GM18951 (cell line): Measurements from ENCODE around the gene FAM47E.

ENCODE experiments used
- POLR2A ChIP-seq: IDR thresholded peaks from 4 replicates; pipeline ENCODE4 v1.6.1; 2011; ENCODE audit warnings: mild to moderate bottlenecking; ENCODE audit not compliant: insufficient read length, insufficient read depth; ENCODE audit errors: extremely low read depth
- in situ Hi-C: fragments of 300-500 bp; cut with MboI; formaldehyde crosslinking; loops from one replicate; pipeline ENCODE4 v1.12.0; 2022; ENCODE audit warnings: low sequenced_read_pairs, mixed read lengths, inconsistent platforms; ENCODE audit not compliant: unreplicated experiment

FAM47E gene, protein sequence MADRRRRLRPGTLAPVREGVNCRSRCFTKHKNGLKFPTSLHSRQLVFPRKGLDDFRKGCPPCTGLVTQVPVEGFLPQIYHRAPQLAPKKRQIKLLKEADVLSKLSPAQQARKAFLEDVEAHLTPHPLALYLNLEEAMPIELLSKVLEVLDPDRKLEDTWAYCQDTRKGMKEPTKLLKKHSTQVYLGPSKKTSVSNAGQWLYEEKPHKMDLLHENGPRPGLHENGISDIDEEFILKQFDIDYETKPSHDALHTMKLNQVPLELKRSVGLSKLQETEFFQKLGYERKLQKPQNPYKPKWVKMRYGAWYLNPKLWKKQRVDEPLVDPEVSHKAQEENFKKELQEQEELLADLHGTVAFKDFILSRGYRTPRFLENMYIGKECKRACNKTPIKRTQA

DNA sequence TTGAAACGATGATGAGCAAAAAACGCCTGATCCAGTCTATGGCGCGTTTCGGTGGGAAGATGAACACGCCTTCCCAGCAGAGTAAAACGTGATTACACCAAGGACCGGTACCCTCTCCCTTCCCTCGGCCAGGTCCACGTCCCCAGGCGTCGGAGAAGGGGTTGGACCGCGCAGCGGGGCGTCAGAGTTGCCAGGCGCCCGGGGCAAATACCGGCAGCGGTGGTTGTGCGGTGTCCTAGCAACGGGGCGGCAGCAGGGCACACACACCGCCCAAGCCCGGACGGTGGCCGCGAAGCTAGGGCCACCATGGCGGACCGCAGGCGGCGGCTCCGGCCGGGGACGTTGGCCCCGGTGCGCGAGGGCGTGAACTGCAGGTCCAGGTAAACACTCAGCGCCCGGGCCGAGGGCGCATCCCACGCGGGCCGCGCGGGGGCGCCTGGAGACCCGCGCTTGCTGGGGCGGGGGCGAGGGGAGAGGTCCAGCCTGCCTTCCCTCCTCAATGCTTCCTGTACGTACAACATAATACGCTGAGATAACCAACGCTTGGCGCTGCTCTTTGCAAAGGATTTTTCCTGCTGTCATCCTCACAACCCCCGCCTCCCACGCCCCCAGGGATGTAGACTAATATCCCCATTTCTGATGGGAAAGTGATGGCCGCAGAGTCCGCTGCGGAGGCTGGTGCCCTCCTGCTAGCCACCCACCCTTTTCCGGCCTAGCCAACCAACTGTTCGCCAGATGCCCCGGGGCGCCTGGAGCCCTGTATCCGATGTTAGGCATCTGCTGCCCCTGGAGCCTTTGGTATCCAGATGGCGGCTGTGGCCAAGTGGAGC lies at the start of gene FAM47E:
Gene FAM47E, plus strand, starts transcription at position 281 of the 830 bp plus-strand sequence. Its CDS starts 26 bp downstream, at position 307.
- TF ChIP-seq POLR2A = no peak
- in situ Hi-C loops = no loop called here

GRCh38 chr4:76203541-76203940 lies 48.0 kb upstream of the FAM47E start:
- TF ChIP-seq POLR2A = no peak

GRCh38 chr4:76204936-76205335 lies 46.6 kb upstream of the FAM47E start:
- in situ Hi-C loops = no loop called here
- TF ChIP-seq POLR2A = no peak

More at GRCh38 chr4:76203541-76203940, 48.0 kb upstream of the FAM47E start:
- in situ Hi-C loops = no loop called here

- TF ChIP-seq POLR2A = no peak
- in situ Hi-C loops = no loop called here
Observed at GRCh38 chr4:76205476-76205875, 46.0 kb upstream of the FAM47E start.

- in situ Hi-C loops = no loop called here
- TF ChIP-seq POLR2A = no peak
Observed at GRCh38 chr4:76206222-76206942, 45.1 kb upstream of the FAM47E start.

GRCh38 chr4:76207549-76207948 lies 44.0 kb upstream of the FAM47E start:
- in situ Hi-C loops = no loop called here
- no peak for TF ChIP-seq POLR2A

DNA sequence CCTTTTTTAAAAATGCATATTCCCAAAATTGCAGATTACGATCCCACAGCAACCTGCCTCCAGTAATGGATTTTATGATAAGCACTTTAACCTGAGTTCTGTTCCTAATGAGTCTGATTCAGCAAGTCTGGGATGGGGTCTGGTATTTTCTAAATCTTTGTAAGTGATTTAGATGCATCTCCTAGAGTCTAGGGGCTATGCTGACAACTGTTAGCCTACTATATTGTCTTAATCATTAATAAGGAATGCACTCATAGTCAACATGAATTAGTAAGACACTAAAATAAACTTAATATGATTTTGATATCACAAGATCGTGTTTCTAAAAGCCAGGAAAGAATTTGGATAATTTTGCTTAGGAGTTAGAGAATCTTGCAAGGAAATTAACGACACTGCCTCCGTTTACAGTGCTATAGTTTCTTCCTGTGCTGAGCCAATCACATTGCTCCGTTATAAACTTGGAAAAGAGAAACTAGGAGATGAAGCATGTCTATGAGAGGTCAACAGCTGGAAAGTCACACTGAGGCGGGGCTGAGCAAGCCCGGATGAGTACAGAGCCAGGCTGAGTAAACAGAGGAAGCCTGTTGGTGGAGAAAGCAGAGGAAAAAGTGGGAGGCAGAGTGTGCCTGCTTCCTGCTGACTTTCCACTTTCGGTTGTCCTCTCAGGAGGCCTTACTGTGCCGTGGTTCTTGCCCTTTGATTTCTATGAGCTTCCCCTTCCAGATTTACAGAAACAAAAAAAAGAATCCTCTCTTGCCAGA lies 43.3 kb upstream of the FAM47E start:
- in situ Hi-C loops = no loop called here

GRCh38 chr4:76209881-76210280 lies 41.6 kb upstream of the FAM47E start:
- TF ChIP-seq POLR2A = no peak
- in situ Hi-C loops = no loop called here

More for the DNA sequence above, 43.3 kb upstream of the FAM47E start:
- TF ChIP-seq POLR2A = no peak

DNA sequence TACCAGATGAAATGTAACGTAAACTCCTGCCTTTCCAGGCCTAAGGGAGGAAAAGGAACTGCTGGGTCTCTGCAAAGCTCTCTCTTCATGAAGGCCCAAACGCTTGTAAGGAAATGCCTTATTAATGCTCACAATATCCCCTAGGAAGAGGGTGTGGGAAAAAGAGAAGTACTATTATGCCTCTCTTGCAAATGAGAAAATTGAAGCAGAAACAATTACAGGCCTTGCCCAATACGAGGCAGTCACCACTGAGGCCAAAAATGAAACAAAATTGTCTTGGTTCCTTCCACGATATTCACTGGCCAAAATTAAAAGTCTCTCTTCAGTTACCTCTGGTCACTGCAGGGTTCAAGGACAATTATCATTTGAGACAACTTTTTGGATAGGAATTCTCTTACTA lies 41.1 kb upstream of the FAM47E start:
- no peak for TF ChIP-seq POLR2A
- in situ Hi-C loops = no loop called here

DNA sequence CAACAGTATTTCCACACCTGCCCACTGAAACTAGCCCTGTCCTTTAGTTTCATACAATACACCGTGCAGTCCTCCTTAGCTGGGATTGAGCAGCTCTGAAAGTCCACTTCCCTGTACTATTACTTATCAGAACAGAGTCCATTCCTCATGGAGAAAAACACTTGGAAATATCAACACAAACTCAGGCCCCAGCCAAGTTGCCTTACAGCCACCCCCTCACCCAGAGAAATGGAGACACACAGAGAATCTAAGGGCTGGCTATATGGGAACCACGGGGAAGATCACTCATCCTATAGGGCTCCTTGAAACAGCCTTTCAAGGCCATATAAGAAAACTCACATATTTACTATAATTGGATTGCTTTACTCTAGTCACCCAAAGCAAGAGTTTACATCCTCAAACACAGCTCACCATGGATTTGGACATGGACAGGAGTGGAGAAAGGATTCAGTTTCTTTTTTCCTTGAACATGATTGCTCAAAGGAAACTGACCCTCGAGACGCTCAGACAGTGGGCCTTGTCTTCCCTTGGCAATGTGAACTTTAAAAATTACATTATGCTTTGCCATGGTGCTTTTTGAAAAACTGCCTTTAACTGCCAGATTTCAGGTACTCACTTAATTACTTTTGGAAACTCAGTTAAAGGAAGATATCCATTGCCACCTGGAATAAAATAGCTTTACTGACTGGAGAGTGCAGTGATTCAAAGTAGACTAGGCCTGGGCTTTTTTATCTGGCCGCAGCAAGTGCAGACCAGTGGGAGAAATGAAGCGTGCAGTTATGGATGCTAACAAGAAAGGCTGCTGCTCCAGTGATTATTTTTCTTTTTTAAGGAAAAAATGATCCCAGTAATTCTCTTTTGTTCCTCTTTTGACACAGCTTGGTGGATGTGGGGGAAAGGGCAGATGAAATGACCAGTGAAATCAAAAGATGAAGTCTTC lies 39.5 kb upstream of the FAM47E start:
- in situ Hi-C loops = no loop called here
- no peak for TF ChIP-seq POLR2A

DNA sequence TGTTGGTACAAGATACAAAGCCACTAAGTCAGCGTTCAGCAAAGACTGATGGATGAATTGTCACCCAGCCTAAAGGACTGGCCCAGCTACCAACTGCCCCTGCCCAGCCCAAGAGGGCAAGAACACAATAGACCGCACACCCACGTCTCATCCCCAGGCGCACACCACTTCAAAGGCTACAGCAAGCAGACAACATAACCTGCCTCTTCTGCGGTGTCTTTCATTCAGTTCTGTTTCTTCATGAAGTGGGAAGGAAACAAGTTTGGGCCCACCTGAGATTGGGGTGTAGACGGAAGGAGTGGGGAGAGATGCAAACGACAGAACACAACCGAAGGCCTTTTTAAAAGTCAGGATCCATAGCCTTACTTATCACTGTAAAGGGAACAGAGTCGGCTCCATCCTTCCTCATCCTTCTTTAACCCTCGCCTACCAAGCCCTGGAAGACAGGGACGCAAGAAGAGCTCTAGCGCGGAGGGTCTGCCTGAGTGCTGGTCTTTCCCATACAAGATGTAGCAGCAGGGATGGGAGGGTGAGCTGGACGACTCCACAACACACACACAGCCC lies 38.6 kb upstream of the FAM47E start:
- TF ChIP-seq POLR2A = no peak
- in situ Hi-C loops = no loop called here
